Kidney glomerular epithelial cell (primary cell): ENCODE measurements around the gene PHKA2.

ENCODE experiments used
- DNase-seq: peaks from one replicate; lab custom pipeline; 2025; lab: John Stamatoyannopoulos, UW

The PHKA2 gene

GRCh38 chrX:18974993-18975392 lies 8.9 kb downstream of the PHKA2 start:
- DNase-seq: no peak

GRCh38 chrX:18973527-18974192 lies 10.3 kb downstream of the PHKA2 start:
- no peak for DNase-seq

GRCh38 chrX:18971506-18971905 lies 12.4 kb downstream of the PHKA2 start:
- no peak for DNase-seq

GRCh38 chrX:18970465-18970864 lies 13.4 kb downstream of the PHKA2 start:
- DNase-seq: no peak

GRCh38 chrX:18966624-18967023 lies 17.3 kb downstream of the PHKA2 start:
- no peak for DNase-seq

- DNase-seq: no peak
Observed at GRCh38 chrX:18964901-18965300, 19.0 kb downstream of the PHKA2 start.

GRCh38 chrX:18964026-18964425 lies 19.9 kb downstream of the PHKA2 start:
- no peak for DNase-seq

GRCh38 chrX:18962329-18962728 lies 21.6 kb downstream of the PHKA2 start:
- no peak for DNase-seq

GRCh38 chrX:18961686-18962085 lies 22.2 kb downstream of the PHKA2 start:
- no peak for DNase-seq

- DNase-seq: no peak
Observed at GRCh38 chrX:18956303-18957032, 27.4 kb downstream of the PHKA2 start.

- no peak for DNase-seq
Observed at GRCh38 chrX:18955676-18956075, 28.2 kb downstream of the PHKA2 start.

GRCh38 chrX:18951032-18951431 lies 32.9 kb downstream of the PHKA2 start:
- no peak for DNase-seq

- no peak for DNase-seq
Observed at GRCh38 chrX:18949944-18950301, 34.0 kb downstream of the PHKA2 start.

- no peak for DNase-seq
Observed at GRCh38 chrX:18949291-18949943, 34.5 kb downstream of the PHKA2 start.

- no peak for DNase-seq
Observed at GRCh38 chrX:18946611-18947010, 37.3 kb downstream of the PHKA2 start.

- DNase-seq: no peak
Observed at GRCh38 chrX:18946157-18946556, 37.8 kb downstream of the PHKA2 start.

GRCh38 chrX:18945483-18945882 lies 38.4 kb downstream of the PHKA2 start:
- DNase-seq: no peak

- no peak for DNase-seq
Observed at GRCh38 chrX:18944482-18944881, 39.4 kb downstream of the PHKA2 start.

- no peak for DNase-seq
Observed at GRCh38 chrX:18941896-18942295, 42.0 kb downstream of the PHKA2 start.

GRCh38 chrX:18938710-18939109 lies 45.2 kb downstream of the PHKA2 start:
- peak; percentile 7 for DNase-seq

- DNase-seq: no peak
Observed at GRCh38 chrX:18937173-18937572, 46.7 kb downstream of the PHKA2 start.

GRCh38 chrX:18935893-18936292 lies 48.0 kb downstream of the PHKA2 start:
- DNase-seq: no peak

- DNase-seq: no peak
Observed at GRCh38 chrX:18934708-18935107, 49.2 kb downstream of the PHKA2 start.
